Choroid plexus epithelial cell (primary cell): Measurements from ENCODE around the gene MGMT.

Experiments
- DNase-seq: peaks from one replicate; pipeline ENCODE4 v3.0.0-alpha.2; 2010; ENCODE audit warnings: low read depth
- H3K4me3 ChIP-seq: 2 replicates; pipeline ENCODE4 v1.5.1; 2011; ENCODE audit warnings: low read depth, mild to moderate bottlenecking, control low read depth, low read length, moderate library complexity
- TF ChIP-seq, protein P1 (sequence below): conservative IDR thresholded peaks from 2 replicates; pipeline ENCODE4 v1.5.1; 2011; ENCODE audit warnings: low read depth, mild to moderate bottlenecking, control low read depth, inconsistent platforms, low read length, moderate library complexity

Gene MGMT

DNA sequence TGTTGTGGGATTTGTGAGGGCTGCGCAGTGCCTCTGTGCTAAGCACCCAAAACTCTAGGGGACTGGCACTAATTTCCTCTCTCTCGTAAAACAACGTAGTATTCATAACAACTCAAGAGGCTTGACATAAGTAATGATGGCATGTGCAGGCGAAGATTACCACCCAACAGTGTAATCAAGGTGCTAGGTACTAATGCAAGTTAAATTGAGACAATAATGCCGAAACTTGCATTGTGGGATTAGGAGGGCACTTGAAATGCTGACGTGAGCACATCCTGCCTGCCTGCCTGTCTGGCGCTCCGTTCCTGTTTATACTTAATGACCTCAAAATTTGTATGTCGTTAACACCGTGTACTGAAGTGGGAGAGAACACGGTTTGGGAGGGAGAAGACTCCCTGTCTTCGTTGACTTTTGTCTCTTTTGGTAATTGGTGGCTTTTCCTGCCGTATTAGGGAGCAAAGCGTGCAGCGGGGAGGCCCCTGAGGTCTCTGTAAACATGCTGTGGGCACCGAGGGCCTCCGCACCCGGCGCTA, 139.0 kb downstream of the MGMT start:
- no peak for DNase-seq
- TF ChIP-seq, protein P1, sequence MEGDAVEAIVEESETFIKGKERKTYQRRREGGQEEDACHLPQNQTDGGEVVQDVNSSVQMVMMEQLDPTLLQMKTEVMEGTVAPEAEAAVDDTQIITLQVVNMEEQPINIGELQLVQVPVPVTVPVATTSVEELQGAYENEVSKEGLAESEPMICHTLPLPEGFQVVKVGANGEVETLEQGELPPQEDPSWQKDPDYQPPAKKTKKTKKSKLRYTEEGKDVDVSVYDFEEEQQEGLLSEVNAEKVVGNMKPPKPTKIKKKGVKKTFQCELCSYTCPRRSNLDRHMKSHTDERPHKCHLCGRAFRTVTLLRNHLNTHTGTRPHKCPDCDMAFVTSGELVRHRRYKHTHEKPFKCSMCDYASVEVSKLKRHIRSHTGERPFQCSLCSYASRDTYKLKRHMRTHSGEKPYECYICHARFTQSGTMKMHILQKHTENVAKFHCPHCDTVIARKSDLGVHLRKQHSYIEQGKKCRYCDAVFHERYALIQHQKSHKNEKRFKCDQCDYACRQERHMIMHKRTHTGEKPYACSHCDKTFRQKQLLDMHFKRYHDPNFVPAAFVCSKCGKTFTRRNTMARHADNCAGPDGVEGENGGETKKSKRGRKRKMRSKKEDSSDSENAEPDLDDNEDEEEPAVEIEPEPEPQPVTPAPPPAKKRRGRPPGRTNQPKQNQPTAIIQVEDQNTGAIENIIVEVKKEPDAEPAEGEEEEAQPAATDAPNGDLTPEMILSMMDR: no peak
- no peak overlapping the region for H3K4me3 ChIP-seq

DNA sequence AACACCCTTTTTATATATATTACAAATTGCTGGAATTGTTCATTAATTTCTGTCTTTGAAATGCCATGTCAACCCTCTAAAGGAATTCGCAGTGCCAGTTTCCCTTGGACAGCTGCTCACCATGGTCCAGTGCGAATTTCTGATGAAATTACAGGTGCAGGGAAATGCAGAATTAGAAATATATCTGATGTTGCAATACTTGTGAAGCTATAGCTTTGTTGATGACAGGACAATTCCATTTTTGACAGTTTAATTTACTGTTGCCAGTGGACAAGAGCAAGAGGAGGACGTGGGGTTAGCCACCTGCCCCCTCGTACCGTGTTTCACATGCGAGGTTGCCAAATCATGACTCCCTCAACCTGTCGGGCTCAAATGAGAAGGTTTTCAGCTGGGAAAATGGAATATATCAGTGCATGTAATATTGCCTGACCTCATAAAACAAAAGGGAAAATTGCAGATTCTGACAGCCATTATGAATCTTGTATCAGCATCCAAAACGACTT, 140.6 kb downstream of the MGMT start:
- no peak for DNase-seq
- no peak overlapping the region for H3K4me3 ChIP-seq
- TF ChIP-seq, protein P1: no peak

DNA sequence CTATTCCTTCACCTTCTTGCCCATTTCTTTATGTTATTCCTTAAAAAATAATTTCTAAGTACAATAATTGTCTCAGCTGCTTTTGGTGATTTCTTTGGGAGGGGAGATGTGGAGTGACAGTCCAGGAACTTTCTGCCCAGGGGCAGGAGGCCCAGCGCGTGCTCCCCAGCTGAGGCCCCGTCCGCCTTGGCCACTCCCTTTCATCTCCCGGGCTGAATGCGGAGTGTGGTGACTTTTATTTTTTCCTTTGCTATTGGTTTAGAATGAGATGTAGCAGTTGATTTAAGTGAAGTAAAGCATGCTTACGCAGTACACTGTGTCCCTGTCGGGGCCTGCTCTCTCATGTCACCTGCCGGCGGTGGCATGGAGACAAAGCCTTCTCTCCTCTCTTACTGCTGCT, 141.6 kb downstream of the MGMT start:
- no peak for DNase-seq
- H3K4me3 ChIP-seq: no peak overlapping the region
- TF ChIP-seq, protein P1: no peak

GRCh38 chr10:129609551-129609950, 142.5 kb downstream of the MGMT start:
- no peak overlapping the region for H3K4me3 ChIP-seq
- TF ChIP-seq, protein P1: no peak
- DNase-seq: no peak

GRCh38 chr10:129612481-129613109, 145.6 kb downstream of the MGMT start:
- TF ChIP-seq, protein P1: no peak
- no peak for DNase-seq
- no peak overlapping the region for H3K4me3 ChIP-seq

GRCh38 chr10:129613377-129613980, 146.4 kb downstream of the MGMT start:
- DNase-seq: no peak
- TF ChIP-seq, protein P1: no peak
- H3K4me3 ChIP-seq: no peak overlapping the region
